NOMO-1 (cell line): ENCODE results near the gene AMOTL2.

Experiments
- DNase-seq, 2 experiments: peaks; one replicate each; lab custom pipeline; 2025; ENCODE audit not compliant: unreplicated experiment in 2 of 2; lab: John Stamatoyannopoulos, UW

AMOTL2 gene

DNA sequence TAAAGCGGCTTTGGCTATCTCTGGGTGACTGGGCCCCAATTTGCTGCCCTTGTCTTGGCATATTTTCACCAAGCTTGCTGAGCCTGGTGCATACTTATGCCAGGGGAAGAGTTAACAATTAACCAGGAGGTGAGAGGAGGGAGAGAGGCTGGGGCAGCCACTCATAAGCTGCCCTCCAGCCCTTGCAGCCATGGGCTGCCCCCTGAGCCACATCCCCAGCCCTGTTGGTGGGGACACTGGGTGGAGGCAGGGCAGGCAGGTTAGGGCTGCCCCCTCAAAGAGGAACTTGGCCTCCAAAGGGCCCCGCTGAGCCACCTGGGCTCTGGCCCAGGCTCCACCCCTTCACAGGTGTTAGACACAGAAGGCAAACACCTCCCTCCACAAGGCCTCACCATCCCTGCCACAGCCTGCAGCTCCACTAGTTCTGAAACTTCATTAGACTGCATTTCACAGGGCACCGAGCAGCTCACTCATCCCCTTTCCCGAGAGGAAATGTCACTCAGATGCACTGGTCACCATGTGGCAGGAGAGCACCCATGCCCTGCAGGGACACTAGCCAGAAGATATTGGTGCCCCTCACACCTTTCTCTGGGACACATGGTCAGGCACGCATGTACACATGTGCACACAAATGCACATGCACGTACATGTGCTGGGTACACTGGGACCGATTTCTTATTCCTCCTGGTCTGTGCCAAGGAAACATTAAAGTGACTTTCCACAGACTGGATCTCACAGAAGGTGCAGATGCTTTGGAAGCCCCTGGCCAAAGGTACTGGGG lies 20.2 kb downstream of the AMOTL2 start:
- no peak for DNase-seq

DNA sequence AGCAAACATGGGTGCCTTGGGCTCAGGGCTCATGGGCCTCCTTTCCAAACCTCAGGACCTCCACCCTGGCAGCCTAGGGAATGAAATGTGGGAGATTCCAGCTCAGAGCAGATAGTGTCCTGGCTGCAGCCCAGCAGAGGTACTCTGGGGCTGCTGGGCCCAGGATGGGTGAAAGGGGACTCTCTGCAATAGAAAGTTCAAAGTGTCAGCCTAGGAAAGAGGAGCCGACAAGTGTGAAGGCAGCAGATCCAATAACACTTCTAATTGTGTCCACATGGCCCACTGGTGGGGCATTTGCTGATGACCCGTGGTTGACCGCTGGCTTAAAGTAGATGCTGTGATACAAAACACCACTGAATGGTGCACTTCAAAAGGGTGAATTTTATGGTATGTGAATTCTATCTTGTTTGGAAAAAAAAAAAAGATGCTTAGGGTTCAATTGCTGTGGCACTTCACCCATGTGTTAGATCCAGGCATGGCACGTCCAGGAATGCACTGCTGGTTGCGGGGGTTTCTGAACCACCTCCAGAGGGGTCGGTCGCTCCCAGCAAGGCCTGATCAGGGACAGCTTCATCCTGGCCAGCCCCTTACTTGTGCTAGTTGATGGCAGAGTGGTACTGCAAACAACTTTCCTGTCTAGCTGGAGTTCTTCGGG lies 20.9 kb downstream of the AMOTL2 start:
- DNase-seq: no peak

GRCh38 chr3:134352031-134352671 lies 22.1 kb downstream of the AMOTL2 start:
- DNase-seq: no peak

DNA sequence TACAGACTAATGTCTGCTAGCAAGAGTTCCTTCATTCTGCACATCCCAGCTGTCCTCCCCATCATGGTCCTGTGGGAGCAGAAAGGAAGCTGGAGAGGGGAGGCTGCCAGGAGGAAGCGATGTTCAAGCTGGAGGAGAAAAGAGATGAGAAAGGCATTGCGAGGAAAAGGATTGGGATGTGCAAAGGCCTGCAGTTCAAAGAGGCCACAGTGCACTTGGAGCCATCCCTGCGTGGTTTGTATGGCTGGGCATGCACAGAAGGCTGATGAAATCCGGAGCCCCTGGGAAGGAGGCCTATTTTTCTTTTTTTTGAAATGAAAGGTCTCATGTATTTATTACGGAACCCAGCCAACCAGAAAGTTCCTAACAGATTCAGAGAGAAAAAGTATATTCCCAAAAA lies 22.8 kb downstream of the AMOTL2 start:
- DNase-seq: no peak

DNA sequence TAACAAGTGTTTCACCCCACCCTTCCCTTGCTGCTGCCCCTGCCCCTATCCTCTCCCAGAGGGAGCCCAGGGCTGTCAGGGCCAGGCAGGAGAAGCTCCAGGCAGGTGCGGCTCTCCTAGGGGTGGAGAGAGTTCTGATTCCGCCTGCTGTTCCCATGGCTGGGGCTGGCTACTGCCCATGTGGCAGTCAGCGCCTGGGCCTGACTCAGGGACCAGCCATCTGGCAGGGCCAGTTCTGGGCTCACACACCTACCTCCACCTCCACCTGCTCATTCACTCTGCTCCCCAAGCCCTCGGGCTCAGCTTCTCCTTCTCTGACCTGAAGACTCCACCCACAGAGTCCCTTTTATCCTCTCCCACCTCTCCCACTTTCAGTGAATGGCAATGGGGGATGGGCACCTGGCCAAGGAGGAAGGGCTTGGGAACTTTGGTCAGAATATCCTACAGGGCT lies 23.4 kb downstream of the AMOTL2 start:
- DNase-seq: no peak

DNA sequence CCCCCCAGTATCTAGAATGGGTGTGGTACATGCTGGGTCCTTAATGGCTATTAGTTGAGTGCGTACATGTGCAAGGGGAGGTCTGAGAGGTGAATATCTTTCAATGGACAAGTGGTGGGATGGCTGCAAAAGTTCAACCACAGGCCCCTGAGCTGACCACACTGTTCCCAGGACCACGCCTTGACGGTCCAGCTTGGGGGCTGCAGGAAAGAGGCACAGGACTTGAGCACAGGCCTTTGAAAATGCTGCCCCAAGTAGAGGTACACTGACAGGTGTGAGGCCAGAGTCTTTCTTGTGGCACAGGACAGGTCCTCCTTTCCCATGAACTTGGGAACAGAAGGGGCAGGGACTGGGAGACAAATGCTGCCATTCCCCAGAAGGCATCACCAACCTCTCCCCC lies 24.0 kb downstream of the AMOTL2 start:
- no peak for DNase-seq

DNA sequence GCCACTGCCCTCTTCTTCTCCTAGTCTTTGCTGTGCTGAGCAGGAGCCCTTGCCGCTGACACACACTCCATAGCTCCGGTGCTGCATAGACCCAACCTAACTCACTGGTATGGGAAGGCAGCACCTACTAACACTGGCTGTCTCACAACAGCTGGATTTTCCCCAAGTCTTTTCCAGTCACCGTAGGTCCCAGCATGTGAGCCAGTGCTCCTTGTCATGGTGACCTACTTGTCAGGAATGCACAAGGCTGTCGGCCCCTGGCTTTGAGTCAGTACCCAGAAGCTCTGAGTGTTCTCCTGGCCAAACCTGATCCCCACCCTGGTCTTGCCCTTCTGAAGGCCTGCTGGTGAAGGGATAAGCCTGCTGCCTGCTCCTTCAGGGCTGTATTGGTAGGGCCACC lies 25.7 kb downstream of the AMOTL2 start:
- no peak for DNase-seq

DNA sequence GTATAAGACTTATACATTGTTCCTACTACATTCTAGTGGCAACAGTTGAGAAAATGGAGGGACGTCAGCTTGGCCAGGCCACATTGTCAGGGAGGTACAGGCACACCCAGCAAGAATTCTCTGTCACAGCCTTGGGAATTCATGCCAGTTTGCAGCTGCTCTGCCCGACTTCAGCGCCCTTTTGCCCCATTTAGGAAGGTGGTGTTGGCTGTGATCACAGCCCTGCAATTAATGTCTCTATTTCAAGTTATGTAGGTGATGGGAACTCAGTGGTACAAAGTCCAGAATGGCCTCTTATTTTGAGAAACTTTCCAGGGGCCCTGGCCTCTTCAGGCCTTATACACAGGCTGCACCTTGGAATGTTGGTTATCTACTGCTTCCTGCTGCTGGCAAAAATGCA lies 26.7 kb downstream of the AMOTL2 start:
- no peak for DNase-seq

GRCh38 chr3:134346744-134347143 lies 27.5 kb downstream of the AMOTL2 start:
- no peak for DNase-seq

DNA sequence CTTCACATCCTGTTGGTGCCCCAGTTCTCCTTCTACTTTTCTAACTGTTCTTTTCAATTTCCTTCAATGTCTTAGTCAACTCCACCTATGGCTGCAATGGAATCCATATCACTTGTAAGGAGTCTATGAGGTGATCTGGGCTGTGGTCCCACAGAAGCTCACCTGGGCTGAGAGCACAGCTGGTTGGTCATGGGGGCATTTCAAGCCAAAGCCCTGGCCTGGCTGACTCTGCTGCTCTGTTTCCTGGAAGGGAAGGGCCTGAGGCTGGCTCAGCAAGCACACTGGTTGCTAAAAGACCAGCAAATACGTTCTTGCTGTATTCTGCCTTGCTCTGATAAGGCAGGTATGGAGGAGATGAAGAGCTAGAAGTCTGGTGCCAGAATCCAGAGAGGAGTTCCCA lies 29.0 kb downstream of the AMOTL2 start:
- DNase-seq: no peak

GRCh38 chr3:134344560-134344959 lies 29.7 kb downstream of the AMOTL2 start:
- DNase-seq: no peak

DNA sequence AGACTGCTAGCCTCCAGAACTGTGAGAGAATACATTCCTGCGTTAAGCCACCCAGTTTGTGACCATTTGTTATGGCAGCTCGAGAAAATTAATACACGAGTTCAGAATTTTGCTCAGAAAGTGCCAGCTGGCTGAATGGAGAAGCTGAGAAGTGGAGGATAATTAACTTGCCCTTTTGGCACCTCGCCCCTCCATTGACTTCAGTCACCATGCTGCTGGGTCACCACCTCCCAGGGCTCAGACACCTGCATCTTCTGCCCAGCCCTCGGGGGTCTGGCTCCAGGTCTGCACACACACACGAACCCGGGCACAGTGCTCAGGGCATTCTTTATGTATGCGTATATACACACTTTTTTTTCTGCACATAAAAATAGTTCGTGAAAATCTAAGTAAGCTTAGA lies 32.0 kb downstream of the AMOTL2 start:
- DNase-seq: no peak

DNA sequence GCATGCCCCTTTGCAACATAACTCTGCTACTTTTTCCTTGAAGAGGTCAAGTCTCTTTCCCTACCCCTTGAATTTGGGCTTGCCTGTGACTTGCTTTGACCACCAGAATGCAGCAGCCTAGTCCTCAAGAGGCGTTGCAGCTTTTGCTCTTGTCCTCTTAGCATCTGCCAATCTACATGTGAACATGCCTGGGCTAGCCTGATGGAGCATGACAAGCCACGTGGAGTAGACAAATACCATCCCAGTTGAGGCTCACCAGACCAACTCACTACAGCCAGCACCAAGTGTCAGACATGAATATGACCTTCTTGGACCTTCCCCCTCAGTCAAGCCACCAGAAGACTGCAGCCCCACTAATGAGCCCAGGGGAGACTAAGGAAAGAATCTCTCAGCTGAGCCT lies 32.9 kb downstream of the AMOTL2 start:
- DNase-seq: no peak

DNA sequence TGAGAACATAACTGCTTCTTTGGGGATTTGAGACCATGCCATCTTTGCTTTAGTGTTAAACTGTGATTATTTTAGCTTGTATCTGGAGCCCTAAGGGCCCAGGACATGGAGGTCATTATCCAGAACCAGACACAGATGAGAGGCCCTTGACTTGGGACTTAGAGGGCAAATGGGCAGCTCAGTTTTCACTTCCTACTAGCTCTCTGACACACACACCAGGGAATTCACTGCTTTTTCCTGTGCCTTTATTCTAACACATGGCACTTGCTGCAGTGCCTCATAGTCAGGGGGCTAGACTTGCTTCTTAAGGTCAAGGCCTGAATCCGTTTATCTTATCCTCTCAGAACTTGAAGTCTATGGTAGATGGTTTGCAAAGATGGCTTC lies 33.3 kb downstream of the AMOTL2 start:
- no peak for DNase-seq

- DNase-seq: no peak
These were observed 33.8 kb downstream of the AMOTL2 start for GRCh38 chr3:134340362-134340981.

- DNase-seq: no peak
These were observed 34.3 kb downstream of the AMOTL2 start for GRCh38 chr3:134339913-134340312.

- no peak for DNase-seq
These were observed 34.9 kb downstream of the AMOTL2 start for GRCh38 chr3:134339331-134339730.

DNA sequence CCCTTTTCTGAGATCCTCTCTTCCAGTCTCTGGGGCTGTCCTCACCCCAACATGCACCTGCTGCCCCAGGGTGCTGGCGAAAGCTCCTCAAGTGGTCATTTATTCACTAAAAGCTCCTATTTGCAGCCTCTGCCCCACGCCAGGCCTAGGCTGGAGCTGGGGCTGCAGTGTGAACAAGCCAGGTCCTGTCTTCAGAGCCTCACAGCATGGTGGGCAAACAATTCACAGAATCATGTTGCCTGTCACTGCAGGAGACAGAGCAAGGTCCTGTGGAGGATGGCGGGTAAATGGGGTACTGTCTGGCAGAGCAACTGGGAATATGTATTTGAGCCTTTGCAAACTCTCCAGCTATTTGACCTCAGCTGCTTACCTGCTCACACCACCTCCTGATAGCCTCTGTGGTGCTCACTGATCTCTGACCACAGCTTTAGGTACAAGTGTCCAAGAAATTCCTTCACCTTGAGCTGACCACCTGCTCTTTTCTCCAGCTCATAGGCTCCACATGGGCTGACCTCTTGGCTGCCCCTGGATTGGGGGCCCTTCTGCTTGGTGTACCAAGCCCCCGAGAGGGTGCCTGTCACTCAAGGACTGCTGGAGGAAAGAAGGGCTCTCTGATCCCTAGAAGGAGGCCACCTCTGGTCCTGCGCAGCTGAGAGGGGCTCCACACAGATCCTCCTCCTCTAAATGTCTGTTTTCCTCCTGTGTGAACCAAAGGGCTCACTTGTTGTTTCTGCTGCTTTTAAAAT lies 35.6 kb downstream of the AMOTL2 start:
- DNase-seq: no peak

DNA sequence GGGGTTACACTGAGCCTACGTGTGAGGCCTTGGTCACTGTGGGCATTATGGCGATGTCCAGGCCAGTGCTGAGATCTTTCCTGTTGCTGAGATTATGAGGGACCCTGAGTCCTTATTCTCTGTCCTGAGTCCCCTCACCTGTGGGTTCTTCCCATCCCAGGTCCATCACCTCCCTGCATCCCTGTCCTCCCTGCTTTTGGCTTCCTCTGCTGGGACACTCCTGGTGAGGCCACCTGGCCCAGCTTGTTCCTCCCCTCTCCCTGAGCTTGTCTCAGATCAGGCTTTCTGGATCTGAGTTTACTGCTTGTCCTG lies 36.1 kb downstream of the AMOTL2 start:
- no peak for DNase-seq

DNA sequence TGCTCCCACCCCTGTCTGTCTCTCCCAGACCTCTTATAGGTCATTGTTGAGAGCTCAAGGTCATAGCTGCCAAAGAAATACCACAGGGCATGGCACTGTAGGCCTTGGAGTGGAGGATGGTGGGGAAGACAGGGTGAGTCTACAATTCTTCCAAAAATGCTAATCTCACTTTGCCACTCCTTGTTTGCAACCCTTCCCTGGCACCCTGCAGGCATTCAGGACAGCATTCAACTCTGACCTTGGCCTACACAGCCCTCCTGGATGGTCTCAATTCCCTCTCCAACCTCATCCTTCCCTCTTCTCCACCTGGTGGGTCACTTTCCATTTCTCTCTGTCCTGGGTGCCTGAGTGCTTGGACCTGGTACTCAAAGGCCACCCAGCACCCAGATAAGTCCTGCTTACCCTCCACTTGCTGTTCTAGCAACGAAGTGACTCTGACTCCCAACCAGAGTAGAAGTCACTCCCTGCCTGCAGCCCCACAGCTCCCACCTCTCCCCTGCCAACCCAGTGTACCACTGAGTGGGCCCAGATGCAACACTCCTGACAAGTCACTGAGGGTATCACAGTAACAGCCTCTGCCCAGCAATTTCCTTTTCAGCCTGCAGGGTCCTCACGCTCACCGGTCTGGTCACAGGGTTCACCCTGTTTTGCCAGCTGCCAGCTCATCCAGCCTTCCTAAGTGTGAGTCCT lies 36.6 kb downstream of the AMOTL2 start:
- DNase-seq: no peak
